SU-DHL-6 (cell line): ENCODE data around the gene LAPTM4A.

Source experiments
- EZH2phosphoT487 ChIP-seq: fragments of 200-600 bp; sonication (generic), shearing (Covaris generic); conservative IDR thresholded peaks from 2 replicates; pipeline ENCODE4 v1.6.1; 2018; ENCODE audit warnings: mild to moderate bottlenecking, antibody characterized with exemption, low read length, moderate library complexity, mixed read lengths
- TF ChIP-seq, protein P1 (sequence below): fragments of 200-600 bp; sonication (generic); IDR thresholded peaks from one replicate; pipeline ENCODE4 v1.5.1; 2017; ENCODE audit warnings: antibody characterized with exemption, mild to moderate bottlenecking, low read length, moderate library complexity; ENCODE audit not compliant: insufficient read depth, poor library complexity, severe bottlenecking

- TF ChIP-seq, protein P1, sequence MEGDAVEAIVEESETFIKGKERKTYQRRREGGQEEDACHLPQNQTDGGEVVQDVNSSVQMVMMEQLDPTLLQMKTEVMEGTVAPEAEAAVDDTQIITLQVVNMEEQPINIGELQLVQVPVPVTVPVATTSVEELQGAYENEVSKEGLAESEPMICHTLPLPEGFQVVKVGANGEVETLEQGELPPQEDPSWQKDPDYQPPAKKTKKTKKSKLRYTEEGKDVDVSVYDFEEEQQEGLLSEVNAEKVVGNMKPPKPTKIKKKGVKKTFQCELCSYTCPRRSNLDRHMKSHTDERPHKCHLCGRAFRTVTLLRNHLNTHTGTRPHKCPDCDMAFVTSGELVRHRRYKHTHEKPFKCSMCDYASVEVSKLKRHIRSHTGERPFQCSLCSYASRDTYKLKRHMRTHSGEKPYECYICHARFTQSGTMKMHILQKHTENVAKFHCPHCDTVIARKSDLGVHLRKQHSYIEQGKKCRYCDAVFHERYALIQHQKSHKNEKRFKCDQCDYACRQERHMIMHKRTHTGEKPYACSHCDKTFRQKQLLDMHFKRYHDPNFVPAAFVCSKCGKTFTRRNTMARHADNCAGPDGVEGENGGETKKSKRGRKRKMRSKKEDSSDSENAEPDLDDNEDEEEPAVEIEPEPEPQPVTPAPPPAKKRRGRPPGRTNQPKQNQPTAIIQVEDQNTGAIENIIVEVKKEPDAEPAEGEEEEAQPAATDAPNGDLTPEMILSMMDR = no peak
- TF ChIP-seq EZH2phosphoT487 = no peak
Observed at GRCh38 chr2:20092226-20092900, 40.9 kb upstream of the LAPTM4A start.
